HepG2 (cell line): ENCODE measurements around the gene PALM3. TPM values are rescaled to one million over a fixed set of nuclear protein-coding genes. Genes with fewer than 3 reads are reported as not detected.

Experiments used
- AGO2 ChIP-seq: fragments of 200-400 bp; formaldehyde crosslinking; optimal IDR thresholded peaks from 2 replicates; pipeline ENCODE3; 2017; ENCODE audit warnings: mild to moderate bottlenecking, low read depth, low read length, moderate library complexity
- CREB3 ChIP-seq: sonication (generic); formaldehyde crosslinking; IDR thresholded peaks from 2 replicates; pipeline ENCODE4 v1.5.0; 2020; ENCODE audit warnings: missing genetic modification reagents
- ELF3 ChIP-seq: IDR thresholded peaks from 2 replicates; pipeline ENCODE4 v1.6.1; 2016; ENCODE audit warnings: missing genetic modification reagents, missing compliant biosample characterization
- ETS1 ChIP-seq: sonication (generic); formaldehyde crosslinking; IDR thresholded peaks from 2 replicates; pipeline ENCODE4 v1.4.0; 2020; ENCODE audit warnings: missing genetic modification reagents
- HNRNPUL1 ChIP-seq: fragments of 200-400 bp; formaldehyde crosslinking; IDR thresholded peaks from 2 replicates; pipeline ENCODE4 v1.6.1; 2017; ENCODE audit warnings: low read depth, mild to moderate bottlenecking, low read length, moderate library complexity
- KDM5B ChIP-seq: sonication (generic); formaldehyde crosslinking; IDR thresholded peaks from 2 replicates; pipeline ENCODE4 v1.4.0; 2020; ENCODE audit warnings: missing genetic modification reagents, mild to moderate bottlenecking, borderline replicate concordance
- MLXIP ChIP-seq: sonication (generic); formaldehyde crosslinking; IDR thresholded peaks from 2 replicates; pipeline ENCODE4 v1.9.0; 2021; ENCODE audit warnings: missing genetic modification reagents, borderline replicate concordance
- PLRG1 ChIP-seq: fragments of 450-650 bp; conservative IDR thresholded peaks from 2 replicates; pipeline ENCODE4 v1.6.1; 2016
- TARDBP ChIP-seq: sonication (generic); formaldehyde crosslinking; IDR thresholded peaks from 2 replicates; pipeline ENCODE4 v1.8.0; 2022; ENCODE audit warnings: mild to moderate bottlenecking, missing genetic modification reagents
- TBX2 ChIP-seq: sonication (generic); formaldehyde crosslinking; IDR thresholded peaks from 2 replicates; pipeline ENCODE4 v1.5.0; 2020; ENCODE audit warnings: missing genetic modification reagents, mild to moderate bottlenecking, borderline replicate concordance
- TFDP2 ChIP-seq: sonication (generic); formaldehyde crosslinking; IDR thresholded peaks from 2 replicates; pipeline ENCODE4 v1.4.0; 2020; ENCODE audit warnings: missing genetic modification reagents
- THRA ChIP-seq: sonication (generic); formaldehyde crosslinking; IDR thresholded peaks from 2 replicates; pipeline ENCODE4 v1.4.0; 2020; ENCODE audit warnings: missing genetic modification reagents, borderline replicate concordance
- ZBTB46 ChIP-seq: sonication (generic); formaldehyde crosslinking; IDR thresholded peaks from 2 replicates; pipeline ENCODE4 v1.4.0; 2020; ENCODE audit warnings: mild to moderate bottlenecking, missing genetic modification reagents, borderline replicate concordance
- ZNF3 ChIP-seq: IDR thresholded peaks from 2 replicates; pipeline ENCODE4 v1.7.0; 2017; ENCODE audit warnings: inconsistent platforms
- ZNF414 ChIP-seq: sonication (generic); formaldehyde crosslinking; IDR thresholded peaks from 2 replicates; pipeline ENCODE4 v1.5.0; 2020; ENCODE audit warnings: missing genetic modification reagents
- ZNF775 ChIP-seq: sonication (generic); formaldehyde crosslinking; IDR thresholded peaks from 2 replicates; pipeline ENCODE4 v1.4.0; 2020; ENCODE audit warnings: missing genetic modification reagents, mild to moderate bottlenecking, moderate library complexity, borderline replicate concordance
- ZSCAN30 ChIP-seq: sonication (generic); formaldehyde crosslinking; IDR thresholded peaks from 2 replicates; pipeline ENCODE4 v1.5.0; 2020; ENCODE audit warnings: mild to moderate bottlenecking, missing genetic modification reagents
- polyA plus RNA-seq, 8 experiments: library from polyadenylated mRNA; depleted of rRNA in 3 of 8; stranded (reverse) in 7 of 8; unstranded in 1 of 8; fragments of >200 nt; fragmentation: Illumina TruSeq in 4 of 8; extraction: Trizol in 4 of 8; gene quantifications; 2 replicates each; pipeline versions ENCODE4 v1.2.1 to v1.2.3, GENCODE V29; 2011 to 2016; ENCODE audit warnings: low read depth in 4 of 8, missing spikeins in 1 of 8, mixed read lengths in 1 of 8; ENCODE audit not compliant: insufficient read depth in 1 of 8
- total RNA-seq, 5 experiments: library from RNA; depleted of rRNA; stranded (reverse); fragments of >200 nt; fragmentation: Illumina TruSeq; extraction: Trizol; gene quantifications; 2 replicates each; pipeline ENCODE4 v1.2.3, GENCODE V29; 2016; ENCODE audit warnings: low read depth in 1 of 5

PALM3 gene
- total and polyA plus RNA-seq, 2 of the 13 experiments (the other 11 are each of a cell fraction or from before 2014, with no cell fraction given): 0.79 to 2.4 TPM

- TF ChIP-seq AGO2: no peak
- TF ChIP-seq ZNF775: no peak
- 0 out of 2 replicates have a peak, but pooled peaks have one; percentile 30 for TF ChIP-seq CREB3
- TF ChIP-seq PLRG1: no peak
- TF ChIP-seq KDM5B (CRISPR knock-in tag): no peak; the same call in 1 of the 2 replicates
- no peak for TF ChIP-seq TFDP2
- no peak for TF ChIP-seq MLXIP (CRISPR knock-in tag)
- 0 out of 2 replicates have a peak, but pooled peaks have one; percentile 54 for TF ChIP-seq ZSCAN30 (CRISPR knock-in tag)
- peak; percentile 34; the same call in 1 of the 2 replicates for TF ChIP-seq ELF3 (CRISPR knock-in tag)
- TF ChIP-seq TBX2: peak; percentile 47
- 0 out of 2 replicates have a peak, but pooled peaks have one; percentile 11 for TF ChIP-seq ETS1
- TF ChIP-seq THRA (CRISPR knock-in tag): no peak
- TF ChIP-seq HNRNPUL1: no peak
- no peak for TF ChIP-seq TARDBP (CRISPR knock-in tag)
- TF ChIP-seq ZNF414 (CRISPR knock-in tag): 0 out of 2 replicates have a peak, but pooled peaks have one; percentile 24
- no peak for TF ChIP-seq ZBTB46 (CRISPR knock-in tag)
- TF ChIP-seq ZNF3 (CRISPR knock-in tag): peak; percentile 31; the same call in 1 of the 2 replicates
These were observed 56.4 kb downstream of the PALM3 start (continued) for GRCh38 chr19:14005349-14006084.
